ENCODE measurements around the gene VAV2. TPM values are rescaled to one million over a fixed set of nuclear protein-coding genes. Genes with fewer than 3 reads are reported as not detected.

Gene VAV2
- total and polyA plus RNA-seq, 4 donors = 4.9 to 26.4 (median 17.0) TPM

DNA sequence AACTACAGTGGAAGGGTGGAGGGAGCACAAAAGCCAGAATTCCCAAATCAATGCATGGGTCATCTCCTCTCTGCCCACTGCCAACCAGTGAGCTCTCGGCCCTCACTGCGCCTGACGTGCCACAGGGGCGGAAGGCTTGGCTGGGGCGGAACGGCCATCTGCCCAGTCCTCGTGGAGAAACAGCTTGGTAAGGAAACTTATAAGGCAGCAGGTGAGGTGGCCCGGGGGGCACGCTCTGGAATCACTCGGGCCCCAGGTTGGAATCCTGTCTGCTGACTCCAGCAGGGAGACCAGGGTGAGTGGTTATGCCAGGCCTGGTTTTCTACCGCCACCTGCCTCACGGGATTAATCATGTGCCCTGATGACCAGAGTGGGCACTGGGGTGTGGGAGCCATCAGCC lies 52.3 kb downstream of the VAV2 start:
- no peaks in the 10 kb centered on the region for H3K27me3 ChIP-seq (ENCODE audit: control insufficient read depth in 4 of 4, insufficient read depth in 4 of 4, low read length in 3 of 4)
- H3K27ac ChIP-seq (ENCODE audit: low read depth in 1 of 2, low read length in 2 of 2) = no peak overlapping the region
- no peak overlapping the region for H3K9ac ChIP-seq (ENCODE audit: low read depth in 1 of 2, low read length in 2 of 2)
- peaks cover 10 to 19% (median 14%) of the 10 kb centered on the region in 4 donors for H3K4me1 ChIP-seq (ENCODE audit: control insufficient read depth in 4 of 4, insufficient read depth in 4 of 4, low read length in 3 of 4)
- no peak overlapping the region for H3K4me3 ChIP-seq (ENCODE audit: low read depth in 1 of 3, low read length in 3 of 3)
- TF ChIP-seq, protein P1, sequence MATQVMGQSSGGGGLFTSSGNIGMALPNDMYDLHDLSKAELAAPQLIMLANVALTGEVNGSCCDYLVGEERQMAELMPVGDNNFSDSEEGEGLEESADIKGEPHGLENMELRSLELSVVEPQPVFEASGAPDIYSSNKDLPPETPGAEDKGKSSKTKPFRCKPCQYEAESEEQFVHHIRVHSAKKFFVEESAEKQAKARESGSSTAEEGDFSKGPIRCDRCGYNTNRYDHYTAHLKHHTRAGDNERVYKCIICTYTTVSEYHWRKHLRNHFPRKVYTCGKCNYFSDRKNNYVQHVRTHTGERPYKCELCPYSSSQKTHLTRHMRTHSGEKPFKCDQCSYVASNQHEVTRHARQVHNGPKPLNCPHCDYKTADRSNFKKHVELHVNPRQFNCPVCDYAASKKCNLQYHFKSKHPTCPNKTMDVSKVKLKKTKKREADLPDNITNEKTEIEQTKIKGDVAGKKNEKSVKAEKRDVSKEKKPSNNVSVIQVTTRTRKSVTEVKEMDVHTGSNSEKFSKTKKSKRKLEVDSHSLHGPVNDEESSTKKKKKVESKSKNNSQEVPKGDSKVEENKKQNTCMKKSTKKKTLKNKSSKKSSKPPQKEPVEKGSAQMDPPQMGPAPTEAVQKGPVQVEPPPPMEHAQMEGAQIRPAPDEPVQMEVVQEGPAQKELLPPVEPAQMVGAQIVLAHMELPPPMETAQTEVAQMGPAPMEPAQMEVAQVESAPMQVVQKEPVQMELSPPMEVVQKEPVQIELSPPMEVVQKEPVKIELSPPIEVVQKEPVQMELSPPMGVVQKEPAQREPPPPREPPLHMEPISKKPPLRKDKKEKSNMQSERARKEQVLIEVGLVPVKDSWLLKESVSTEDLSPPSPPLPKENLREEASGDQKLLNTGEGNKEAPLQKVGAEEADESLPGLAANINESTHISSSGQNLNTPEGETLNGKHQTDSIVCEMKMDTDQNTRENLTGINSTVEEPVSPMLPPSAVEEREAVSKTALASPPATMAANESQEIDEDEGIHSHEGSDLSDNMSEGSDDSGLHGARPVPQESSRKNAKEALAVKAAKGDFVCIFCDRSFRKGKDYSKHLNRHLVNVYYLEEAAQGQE (IDR thresholded peaks at IDR 0.05) = no peak
- no peak for TF ChIP-seq RAD21 (IDR thresholded peaks at IDR 0.05)
- TF ChIP-seq, protein P2, sequence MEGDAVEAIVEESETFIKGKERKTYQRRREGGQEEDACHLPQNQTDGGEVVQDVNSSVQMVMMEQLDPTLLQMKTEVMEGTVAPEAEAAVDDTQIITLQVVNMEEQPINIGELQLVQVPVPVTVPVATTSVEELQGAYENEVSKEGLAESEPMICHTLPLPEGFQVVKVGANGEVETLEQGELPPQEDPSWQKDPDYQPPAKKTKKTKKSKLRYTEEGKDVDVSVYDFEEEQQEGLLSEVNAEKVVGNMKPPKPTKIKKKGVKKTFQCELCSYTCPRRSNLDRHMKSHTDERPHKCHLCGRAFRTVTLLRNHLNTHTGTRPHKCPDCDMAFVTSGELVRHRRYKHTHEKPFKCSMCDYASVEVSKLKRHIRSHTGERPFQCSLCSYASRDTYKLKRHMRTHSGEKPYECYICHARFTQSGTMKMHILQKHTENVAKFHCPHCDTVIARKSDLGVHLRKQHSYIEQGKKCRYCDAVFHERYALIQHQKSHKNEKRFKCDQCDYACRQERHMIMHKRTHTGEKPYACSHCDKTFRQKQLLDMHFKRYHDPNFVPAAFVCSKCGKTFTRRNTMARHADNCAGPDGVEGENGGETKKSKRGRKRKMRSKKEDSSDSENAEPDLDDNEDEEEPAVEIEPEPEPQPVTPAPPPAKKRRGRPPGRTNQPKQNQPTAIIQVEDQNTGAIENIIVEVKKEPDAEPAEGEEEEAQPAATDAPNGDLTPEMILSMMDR (IDR thresholded peaks at IDR 0.05; ENCODE audit: low read depth, low read length, missing input control) = no peak
- no peak for TF ChIP-seq RXRA (IDR thresholded peaks at IDR 0.05)
- no peak for TF ChIP-seq FOXA2 (IDR thresholded peaks at IDR 0.05)
- no peak for TF ChIP-seq HNF4G (IDR thresholded peaks at IDR 0.05)
- no peak for TF ChIP-seq NR2F2 (IDR thresholded peaks at IDR 0.05)
- TF ChIP-seq YY1 (IDR thresholded peaks at IDR 0.05) = no peak
- TF ChIP-seq SP1 (IDR thresholded peaks at IDR 0.05) = no peak
- no peak for TF ChIP-seq HNF4A (conservative IDR thresholded peaks at IDR 0.05)
- TF ChIP-seq FOXA1 (IDR thresholded peaks at IDR 0.05) = no peak
- TF ChIP-seq GABPA (IDR thresholded peaks at IDR 0.05 in 1 of 2, conservative IDR thresholded peaks at IDR 0.05 in 1 of 2) = no peak
- peaks cover 0 to 16% (median 0%) of the 10 kb centered on the region in 4 donors for H3K36me3 ChIP-seq (ENCODE audit: control insufficient read depth in 4 of 4, insufficient read depth in 3 of 4, low read depth in 1 of 4, low read length in 3 of 4)
- no peaks in the 10 kb centered on the region for H3K9me3 ChIP-seq (ENCODE audit: control insufficient read depth in 4 of 4, low read length in 3 of 4)
- 88% methylated on average over 12 of the region's 12 CpGs for WGBS
- no peak for DNase-seq (ENCODE audit: low spot score)

DNA sequence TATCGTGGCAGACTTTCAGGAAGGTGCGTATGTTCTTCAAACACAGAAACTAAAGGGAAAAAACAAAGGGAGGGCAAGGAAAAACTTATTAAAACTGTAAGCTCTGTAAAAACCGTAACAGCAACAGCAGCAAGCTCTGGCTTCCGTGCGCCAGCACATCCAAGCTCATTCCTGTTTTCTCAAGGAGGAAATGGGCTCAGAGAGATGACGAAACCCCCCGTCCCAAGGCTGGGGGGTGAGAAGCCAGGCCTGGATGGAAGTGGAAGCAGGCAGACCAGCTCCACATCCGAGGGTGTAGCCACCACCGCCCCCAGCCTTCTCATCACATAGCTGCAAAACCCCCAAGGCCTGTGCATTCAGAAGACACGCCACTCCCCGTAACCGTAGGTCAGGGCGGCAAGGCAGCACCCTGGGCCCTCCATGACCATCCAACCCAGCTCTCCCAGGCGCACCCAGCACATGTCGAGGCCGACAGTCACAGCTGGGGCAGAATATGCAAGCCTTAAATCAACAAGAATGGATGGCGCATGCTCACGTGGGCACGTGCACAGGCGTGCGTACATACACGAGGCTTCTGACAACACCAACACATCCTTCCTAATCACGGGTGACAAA lies 52.8 kb downstream of the VAV2 start:
- Histone ChIP-seq H3K4me1 (ENCODE audit: control insufficient read depth in 4 of 4, insufficient read depth in 4 of 4, low read length in 3 of 4) (peaks cover 10 to 19% (median 14%) of the 10 kb centered on the region in 4 donors), H3K4me3 (ENCODE audit: low read depth in 1 of 3, low read length in 3 of 3) (no peak overlapping the region), H3K9me3 (ENCODE audit: control insufficient read depth in 4 of 4, low read length in 3 of 4) (no peaks in the 10 kb centered on the region), H3K36me3 (ENCODE audit: control insufficient read depth in 4 of 4, insufficient read depth in 3 of 4, low read depth in 1 of 4, low read length in 3 of 4) (peaks cover 0 to 16% (median 0%) of the 10 kb centered on the region in 4 donors), H3K27me3 (ENCODE audit: control insufficient read depth in 4 of 4, insufficient read depth in 4 of 4, low read length in 3 of 4) (no peaks in the 10 kb centered on the region), H3K9ac (ENCODE audit: low read depth in 1 of 2, low read length in 2 of 2) (no peak overlapping the region), H3K27ac (ENCODE audit: low read depth in 1 of 2, low read length in 2 of 2) (no peak overlapping the region)
- no peak for DNase-seq (ENCODE audit: low spot score)
- TF ChIP-seq, protein P3, sequence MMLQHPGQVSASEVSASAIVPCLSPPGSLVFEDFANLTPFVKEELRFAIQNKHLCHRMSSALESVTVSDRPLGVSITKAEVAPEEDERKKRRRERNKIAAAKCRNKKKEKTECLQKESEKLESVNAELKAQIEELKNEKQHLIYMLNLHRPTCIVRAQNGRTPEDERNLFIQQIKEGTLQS (IDR thresholded peaks at IDR 0.05) = no peak
- no peak for TF ChIP-seq FOXA2 (IDR thresholded peaks at IDR 0.05)
- TF ChIP-seq, protein P1 (IDR thresholded peaks at IDR 0.05) = no peak
- WGBS = 84% methylated on average over 23 of the region's 23 CpGs
